ENCODE results near the gene AP3M1. TPM values are rescaled to one million over a fixed set of nuclear protein-coding genes. Genes with fewer than 3 reads are reported as not detected.
A peak's percentile ranks its signal among the peaks of the same experiment; 100 is the strongest.

AP3M1 gene
- total RNA-seq, 1 experiment from 2014 or later, result 37.4 TPM

GRCh38 chr10:74110120-74110519, 40.5 kb downstream of the AP3M1 start:
- Histone ChIP-seq H3K27me3 (ENCODE audit: insufficient read depth, low read length) (no peaks in the 10 kb centered on the region), H3K9ac (ENCODE audit: extremely low read depth, insufficient read length, low read length) (no peak overlapping the region), H2BK15ac (ENCODE audit: low read depth, low read length) (no peak overlapping the region), H4K91ac (ENCODE audit: insufficient read length, low read depth, low read length) (no peak overlapping the region), H3K18ac (ENCODE audit: insufficient read length, low read depth, low read length) (no peak overlapping the region), H3K79me2 (ENCODE audit: insufficient read depth, low read length) (no peaks in the 10 kb centered on the region), H3K4me1 (ENCODE audit: insufficient read depth, low read length) (no peaks in the 10 kb centered on the region), H4K8ac (replicated peaks; ENCODE audit: insufficient read length, low read depth, low read length) (no peak overlapping the region), H3K56ac (ENCODE audit: insufficient read length, low read depth, low read length) (no peak overlapping the region), H2BK120ac (ENCODE audit: low read depth, low read length, poor library complexity, severe bottlenecking) (no peak overlapping the region), H4K20me1 (ENCODE audit: control insufficient read depth, insufficient read depth, insufficient read length) (no peaks in the 10 kb centered on the region), H3K4ac (ENCODE audit: low read depth, low read length) (no peak overlapping the region), H3K23ac (ENCODE audit: insufficient read length, low read depth, low read length) (no peak overlapping the region), H2BK20ac (ENCODE audit: low read depth, low read length, poor library complexity, severe bottlenecking) (no peak overlapping the region), H3K27ac (ENCODE audit: insufficient read length, low read depth, low read length) (no peak overlapping the region), H2AFZ (ENCODE audit: low read length) (no peak overlapping the region), H3T11ph (ENCODE audit: low read length) (no peak overlapping the region), H3K9me3 (ENCODE audit: control insufficient read depth, low read depth, low read length) (no peaks in the 10 kb centered on the region), H4K5ac (ENCODE audit: insufficient read length, low read depth, low read length) (no peak overlapping the region), H2BK12ac (ENCODE audit: insufficient read length, low read depth, low read length) (no peak overlapping the region), H3K4me2 (ENCODE audit: insufficient read depth, insufficient read length, low read length) (no peak overlapping the region), H3K79me1 (ENCODE audit: insufficient read depth, low read depth, low read length, poor library complexity, severe bottlenecking) (peaks cover 6% of the 10 kb centered on the region), H3K14ac (ENCODE audit: insufficient read depth, low read length) (no peak overlapping the region), H2BK5ac (ENCODE audit: insufficient read length, low read length) (no peak overlapping the region), H3K23me2 (ENCODE audit: insufficient read length, low read depth, low read length, poor library complexity, severe bottlenecking) (no peaks in the 10 kb centered on the region), H2AK5ac (ENCODE audit: insufficient read length, low read length) (no peak overlapping the region)
- Mint-ChIP-seq H3K27ac (peak overlapping the region in 1 of 3 experiments; percentile 44; a peak in 1 of 7 replicates), H3K4me3 (no peak overlapping the region), H3K27me3 (ENCODE audit: low read depth) (peaks cover 2% of the 10 kb centered on the region; the same call in 1 of the 2 replicates), H3K36me3 (ENCODE audit: insufficient read depth in 1 of 3, low read depth in 3 of 3) (peaks cover 76 to 98% (median 95%) of the 10 kb centered on the region in 3 experiments; a peak in 6 of 7 replicates), H3K4me1 (no peaks in the 10 kb centered on the region), H3K9me3 (no peaks in the 10 kb centered on the region)
- no CpG with 5 or more reads among the region's 1 CpG for WGBS (ENCODE audit: extremely low coverage, insufficient read length, low lambda C conversion rate)
- TF ChIP-seq CTCF (conservative IDR thresholded peaks at IDR 0.05), result no peak
- no peak for DNase-seq

All from H9 (cell line).